Peyer's patch (tissue), 4 donors: ENCODE measurements around the gene UBE2F.

Source experiments
- POLR2A ChIP-seq, 2 donors: fragments of 450-650 bp; IDR thresholded peaks; one replicate each; pipeline ENCODE4 v1.5.1; 2017; ENCODE audit warnings: antibody characterized with exemption in 2 of 2, mild to moderate bottlenecking in 2 of 2, moderate library complexity in 2 of 2
- TF ChIP-seq, protein P1 (sequence below), 6 experiments: fragments of 450-650 bp in 4 of 6; fragments of 200-600 bp in 2 of 6; sonication (generic) in 1 of 6; IDR thresholded peaks; one replicate each; pipeline ENCODE4 v1.5.1; 2017 to 2019; ENCODE audit warnings: antibody characterized with exemption in 6 of 6, mild to moderate bottlenecking in 3 of 6, moderate library complexity in 1 of 6

DNA sequence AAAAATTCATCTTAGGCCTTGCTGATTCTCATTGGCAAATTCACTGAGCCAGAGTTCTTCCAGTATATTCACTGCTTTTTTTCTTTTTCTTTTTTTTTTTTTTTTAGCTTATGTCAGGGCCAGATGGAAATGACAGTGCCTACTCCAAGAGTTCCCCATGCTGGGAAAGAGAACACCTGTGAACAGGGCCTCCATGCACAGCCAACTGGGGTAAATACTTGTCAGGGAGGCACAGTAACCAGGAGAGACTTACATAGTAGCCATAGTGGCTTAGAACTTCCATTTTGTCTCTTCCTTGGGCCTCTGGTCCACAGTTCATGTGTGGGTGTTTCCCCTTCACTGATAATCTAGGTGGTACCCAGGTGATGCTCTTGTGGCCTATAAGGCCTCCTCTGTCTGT lies 78.8 kb downstream of the UBE2F start:
- TF ChIP-seq, protein P1, sequence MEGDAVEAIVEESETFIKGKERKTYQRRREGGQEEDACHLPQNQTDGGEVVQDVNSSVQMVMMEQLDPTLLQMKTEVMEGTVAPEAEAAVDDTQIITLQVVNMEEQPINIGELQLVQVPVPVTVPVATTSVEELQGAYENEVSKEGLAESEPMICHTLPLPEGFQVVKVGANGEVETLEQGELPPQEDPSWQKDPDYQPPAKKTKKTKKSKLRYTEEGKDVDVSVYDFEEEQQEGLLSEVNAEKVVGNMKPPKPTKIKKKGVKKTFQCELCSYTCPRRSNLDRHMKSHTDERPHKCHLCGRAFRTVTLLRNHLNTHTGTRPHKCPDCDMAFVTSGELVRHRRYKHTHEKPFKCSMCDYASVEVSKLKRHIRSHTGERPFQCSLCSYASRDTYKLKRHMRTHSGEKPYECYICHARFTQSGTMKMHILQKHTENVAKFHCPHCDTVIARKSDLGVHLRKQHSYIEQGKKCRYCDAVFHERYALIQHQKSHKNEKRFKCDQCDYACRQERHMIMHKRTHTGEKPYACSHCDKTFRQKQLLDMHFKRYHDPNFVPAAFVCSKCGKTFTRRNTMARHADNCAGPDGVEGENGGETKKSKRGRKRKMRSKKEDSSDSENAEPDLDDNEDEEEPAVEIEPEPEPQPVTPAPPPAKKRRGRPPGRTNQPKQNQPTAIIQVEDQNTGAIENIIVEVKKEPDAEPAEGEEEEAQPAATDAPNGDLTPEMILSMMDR (IDR thresholded peaks at IDR 0.05), result no peak
- no peak for TF ChIP-seq POLR2A (IDR thresholded peaks at IDR 0.05)
